Sigmoid colon (tissue), 4 donors: ENCODE results near the gene KCNMB1.

Experiments used
- EP300 ChIP-seq, 4 donors: sonication (generic); formaldehyde crosslinking; IDR thresholded peaks; one replicate each; pipeline ENCODE4 v1.6.1; 2017; ENCODE audit warnings: antibody characterized with exemption in 4 of 4
- POLR2A ChIP-seq, 2 donors: fragments of 450-650 bp; IDR thresholded peaks; one replicate each; pipeline ENCODE4 v1.6.1; 2016; ENCODE audit warnings: antibody characterized with exemption in 2 of 2, mild to moderate bottlenecking in 2 of 2, moderate library complexity in 2 of 2
- POLR2AphosphoS5 ChIP-seq, 4 donors: sonication (generic); formaldehyde crosslinking; IDR thresholded peaks; one replicate each; pipeline ENCODE4 v1.6.1; 2017; ENCODE audit warnings: antibody characterized with exemption in 4 of 4
- TF ChIP-seq, protein P1 (sequence below), 4 experiments: fragments of 450-650 bp in 3 of 4; fragments of 200-600 bp in 1 of 4; IDR thresholded peaks; one replicate each; pipeline ENCODE4 v1.5.1; 2016 to 2019; ENCODE audit warnings: antibody characterized with exemption in 4 of 4, mild to moderate bottlenecking in 3 of 4, moderate library complexity in 2 of 4

DNA sequence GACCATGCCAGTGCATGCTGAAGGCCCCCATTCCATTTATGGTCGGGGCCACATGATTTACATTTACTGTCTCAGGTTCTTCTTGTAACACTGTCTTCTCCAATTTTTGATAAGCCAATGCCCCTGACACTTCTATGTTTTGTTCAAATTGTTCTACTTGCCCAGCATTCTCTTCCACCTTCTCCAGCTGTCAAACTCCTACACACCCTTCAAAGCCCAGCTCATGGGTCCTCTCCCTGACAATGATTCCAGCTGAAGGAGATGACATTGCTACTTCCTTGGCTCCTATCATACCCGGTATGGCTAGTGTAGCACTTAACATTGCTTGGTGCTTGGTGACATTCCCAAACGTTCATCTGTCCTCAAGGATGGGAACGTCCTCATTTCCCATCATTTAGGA is 41.1 kb upstream of the KCNMB1 start:
- TF ChIP-seq, protein P1, sequence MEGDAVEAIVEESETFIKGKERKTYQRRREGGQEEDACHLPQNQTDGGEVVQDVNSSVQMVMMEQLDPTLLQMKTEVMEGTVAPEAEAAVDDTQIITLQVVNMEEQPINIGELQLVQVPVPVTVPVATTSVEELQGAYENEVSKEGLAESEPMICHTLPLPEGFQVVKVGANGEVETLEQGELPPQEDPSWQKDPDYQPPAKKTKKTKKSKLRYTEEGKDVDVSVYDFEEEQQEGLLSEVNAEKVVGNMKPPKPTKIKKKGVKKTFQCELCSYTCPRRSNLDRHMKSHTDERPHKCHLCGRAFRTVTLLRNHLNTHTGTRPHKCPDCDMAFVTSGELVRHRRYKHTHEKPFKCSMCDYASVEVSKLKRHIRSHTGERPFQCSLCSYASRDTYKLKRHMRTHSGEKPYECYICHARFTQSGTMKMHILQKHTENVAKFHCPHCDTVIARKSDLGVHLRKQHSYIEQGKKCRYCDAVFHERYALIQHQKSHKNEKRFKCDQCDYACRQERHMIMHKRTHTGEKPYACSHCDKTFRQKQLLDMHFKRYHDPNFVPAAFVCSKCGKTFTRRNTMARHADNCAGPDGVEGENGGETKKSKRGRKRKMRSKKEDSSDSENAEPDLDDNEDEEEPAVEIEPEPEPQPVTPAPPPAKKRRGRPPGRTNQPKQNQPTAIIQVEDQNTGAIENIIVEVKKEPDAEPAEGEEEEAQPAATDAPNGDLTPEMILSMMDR (IDR thresholded peaks at IDR 0.05), result no peak
- TF ChIP-seq POLR2AphosphoS5 (IDR thresholded peaks at IDR 0.05), result no peak
- TF ChIP-seq POLR2A (IDR thresholded peaks at IDR 0.05), result no peak
- no peak for TF ChIP-seq EP300 (IDR thresholded peaks at IDR 0.05)
